ENCODE results near the gene MEMO1. TPM values are rescaled to one million over a fixed set of nuclear protein-coding genes. Genes with fewer than 3 reads are reported as not detected.
"Not testable (repeated sequence)": the region's sequence is repeated elsewhere in the genome, so short reads cannot be mapped to it uniquely, and the experiment has no call there.

MEMO1 gene
- total RNA-seq = 35.0 and 45.9 TPM in 2 replicates

DNA sequence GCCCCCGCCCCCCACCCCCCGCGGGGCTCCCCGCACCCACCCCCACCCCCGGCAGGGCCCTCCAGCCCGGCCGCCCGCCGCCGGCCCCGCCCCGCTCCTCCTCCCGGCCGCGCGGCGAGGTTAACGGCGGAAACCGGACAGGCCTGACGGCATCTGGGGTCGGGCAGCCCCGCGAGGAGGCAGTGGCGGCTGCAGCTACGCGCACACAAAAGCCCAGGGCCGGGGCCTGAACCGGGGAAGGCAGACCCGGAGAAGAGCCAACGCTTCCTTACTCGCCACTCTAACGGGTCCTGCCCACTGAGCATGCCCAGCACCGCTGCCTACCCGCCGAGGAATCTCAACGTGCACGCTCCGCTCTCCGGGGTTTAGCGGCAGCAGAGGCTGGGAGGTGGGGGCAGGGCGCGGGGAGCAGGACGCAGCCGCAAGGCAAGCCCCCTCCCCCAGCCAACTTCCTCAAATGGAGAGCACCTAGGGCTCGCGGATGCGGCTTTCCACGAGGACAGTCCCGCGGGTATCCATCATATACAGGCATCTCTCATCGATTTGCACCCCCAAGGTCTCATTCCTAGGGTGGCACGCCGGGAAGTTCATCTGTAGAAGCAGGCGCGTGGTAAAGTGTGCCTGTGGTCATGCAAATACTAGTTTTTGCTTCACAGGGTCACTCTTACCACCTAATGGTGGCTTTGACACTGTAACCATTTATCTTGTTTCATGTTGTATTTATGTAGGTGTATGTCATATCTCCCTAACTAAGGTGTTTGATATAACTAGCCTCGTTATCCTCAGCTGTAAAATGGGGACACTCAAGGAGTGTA lies at the start of gene MEMO1:
TSS of gene MEMO1 (minus strand) at position 339 of the 815 bp plus-strand sequence. CDS start 761 bp downstream, outside the sequence.
- H3K27me3 ChIP-seq (ENCODE audit: control insufficient read depth, insufficient read depth, low read length) = no peaks in the 10 kb centered on the region
- H3K36me3 ChIP-seq (ENCODE audit: control insufficient read depth, insufficient read depth, low read length) = no peaks in the 10 kb centered on the region
- peak within 1 kb of the TSS; percentile 64 for H3K4me3 ChIP-seq (ENCODE audit: low read depth, low read length)
- DNase-seq (ENCODE audit: low read depth) = peak; percentile 64
- TF ChIP-seq, protein P1, sequence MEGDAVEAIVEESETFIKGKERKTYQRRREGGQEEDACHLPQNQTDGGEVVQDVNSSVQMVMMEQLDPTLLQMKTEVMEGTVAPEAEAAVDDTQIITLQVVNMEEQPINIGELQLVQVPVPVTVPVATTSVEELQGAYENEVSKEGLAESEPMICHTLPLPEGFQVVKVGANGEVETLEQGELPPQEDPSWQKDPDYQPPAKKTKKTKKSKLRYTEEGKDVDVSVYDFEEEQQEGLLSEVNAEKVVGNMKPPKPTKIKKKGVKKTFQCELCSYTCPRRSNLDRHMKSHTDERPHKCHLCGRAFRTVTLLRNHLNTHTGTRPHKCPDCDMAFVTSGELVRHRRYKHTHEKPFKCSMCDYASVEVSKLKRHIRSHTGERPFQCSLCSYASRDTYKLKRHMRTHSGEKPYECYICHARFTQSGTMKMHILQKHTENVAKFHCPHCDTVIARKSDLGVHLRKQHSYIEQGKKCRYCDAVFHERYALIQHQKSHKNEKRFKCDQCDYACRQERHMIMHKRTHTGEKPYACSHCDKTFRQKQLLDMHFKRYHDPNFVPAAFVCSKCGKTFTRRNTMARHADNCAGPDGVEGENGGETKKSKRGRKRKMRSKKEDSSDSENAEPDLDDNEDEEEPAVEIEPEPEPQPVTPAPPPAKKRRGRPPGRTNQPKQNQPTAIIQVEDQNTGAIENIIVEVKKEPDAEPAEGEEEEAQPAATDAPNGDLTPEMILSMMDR (IDR thresholded peaks at IDR 0.05; ENCODE audit: insufficient read depth, low read length, poor library complexity, severe bottlenecking) = no peak

DNA sequence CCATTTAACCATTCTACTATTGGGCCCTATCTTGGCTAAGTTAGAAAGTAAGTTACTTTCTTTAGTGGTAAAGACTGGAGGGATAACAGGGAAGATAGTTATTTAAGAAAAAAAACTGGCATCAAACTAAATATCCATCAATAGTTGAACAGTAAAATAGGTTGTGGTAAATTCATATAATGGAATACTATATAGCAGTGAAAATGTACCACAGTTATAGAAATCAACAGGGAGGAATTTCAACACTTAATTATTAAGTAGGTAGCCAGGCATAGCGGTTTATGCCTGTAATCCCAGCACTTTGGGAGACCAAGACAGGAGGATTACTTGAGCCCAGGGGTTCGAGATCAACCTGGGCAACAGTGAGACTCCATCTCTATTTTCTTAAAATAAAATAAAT lies 49.5 kb upstream of the MEMO1 start:
- TF ChIP-seq, protein P1 (IDR thresholded peaks at IDR 0.05; ENCODE audit: insufficient read depth, low read length, poor library complexity, severe bottlenecking) = no peak
- DNase-seq (ENCODE audit: low read depth) = no peak
- Histone ChIP-seq H3K27me3 (ENCODE audit: control insufficient read depth, insufficient read depth, low read length) (no peaks in the 10 kb centered on the region), H3K36me3 (ENCODE audit: control insufficient read depth, insufficient read depth, low read length) (no peaks in the 10 kb centered on the region), H3K4me3 (ENCODE audit: low read depth, low read length) (no peak overlapping the region)

DNA sequence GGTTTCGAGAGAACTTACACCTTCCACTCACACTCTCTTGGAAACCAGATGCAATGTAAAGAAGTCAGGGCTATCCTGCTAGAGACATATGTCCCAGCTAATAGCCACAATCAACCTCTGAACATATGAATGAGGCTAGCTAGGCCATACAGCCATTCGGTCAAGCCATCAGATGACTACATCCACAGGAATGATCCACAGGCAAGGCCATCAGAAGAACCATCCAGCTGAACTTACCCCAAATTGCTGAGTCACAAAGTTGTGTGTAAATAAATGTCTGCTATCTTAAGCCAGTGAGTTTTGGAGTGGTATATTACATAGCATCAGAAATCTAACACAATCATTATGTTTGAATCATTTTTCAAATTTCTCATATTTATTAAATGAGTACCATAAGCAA lies 47.3 kb upstream of the MEMO1 start:
- no peak for DNase-seq (ENCODE audit: low read depth)
- Histone ChIP-seq H3K4me3 (ENCODE audit: low read depth, low read length) (no peak overlapping the region), H3K27me3 (ENCODE audit: control insufficient read depth, insufficient read depth, low read length) (no peaks in the 10 kb centered on the region), H3K36me3 (ENCODE audit: control insufficient read depth, insufficient read depth, low read length) (no peaks in the 10 kb centered on the region)
- TF ChIP-seq, protein P1 (IDR thresholded peaks at IDR 0.05; ENCODE audit: insufficient read depth, low read length, poor library complexity, severe bottlenecking) = no peak

DNA sequence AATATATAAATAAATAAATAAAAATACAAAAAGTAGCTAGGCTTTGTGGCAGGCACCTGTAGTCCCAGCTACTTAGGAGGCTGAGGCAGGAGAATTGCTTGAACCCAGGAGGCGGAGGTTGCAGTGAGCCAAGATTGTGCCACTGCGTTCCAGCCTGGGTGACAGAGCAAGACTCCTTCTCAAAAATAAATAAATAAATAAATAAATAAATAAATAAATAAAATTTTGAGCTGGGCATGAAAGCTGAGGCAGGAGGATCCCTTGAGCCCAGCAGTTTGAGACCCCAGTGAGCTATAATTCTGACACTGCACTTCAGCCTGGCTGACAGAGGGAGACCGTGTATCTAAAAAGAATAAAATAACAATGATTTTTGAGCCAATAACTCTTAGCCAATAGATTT lies 43.8 kb upstream of the MEMO1 start:
- H3K36me3 ChIP-seq (ENCODE audit: control insufficient read depth, insufficient read depth, low read length); DNase-seq (ENCODE audit: low read depth); H3K27me3 ChIP-seq (ENCODE audit: control insufficient read depth, insufficient read depth, low read length); H3K4me3 ChIP-seq (ENCODE audit: low read depth, low read length): not testable (repeated sequence)

DNA sequence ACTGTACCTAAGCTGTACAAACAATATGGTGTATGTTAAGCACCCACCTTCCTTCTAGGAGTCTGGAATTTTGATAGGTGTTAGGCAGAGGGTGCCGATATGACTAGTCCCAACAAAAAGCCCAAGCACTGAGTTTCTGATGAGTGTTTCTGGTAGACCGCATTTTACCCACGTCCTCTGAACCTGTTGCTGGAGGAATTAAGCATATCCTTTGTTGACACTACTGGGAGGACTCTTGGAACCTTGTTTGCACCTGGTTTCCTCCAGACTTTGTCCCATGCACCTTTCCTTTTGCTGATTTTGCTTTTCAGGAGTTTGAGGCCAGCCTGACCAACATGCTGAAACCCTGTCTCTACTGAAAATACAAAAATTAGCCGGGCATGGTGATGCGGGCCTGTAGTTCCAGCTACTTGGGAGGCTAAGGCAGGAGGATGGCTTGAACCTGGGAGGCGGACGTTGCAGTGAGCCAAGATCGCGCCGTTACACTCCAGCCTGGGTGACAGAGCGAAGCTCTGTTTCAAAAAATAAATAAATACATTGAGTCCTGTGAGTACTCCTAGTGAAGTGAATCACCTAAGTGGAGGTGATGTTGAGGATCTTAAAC lies 41.1 kb upstream of the MEMO1 start:
- TF ChIP-seq, protein P1 (IDR thresholded peaks at IDR 0.05; ENCODE audit: insufficient read depth, low read length, poor library complexity, severe bottlenecking) = no peak
- Histone ChIP-seq H3K4me3 (ENCODE audit: low read depth, low read length) (no peak overlapping the region), H3K27me3 (ENCODE audit: control insufficient read depth, insufficient read depth, low read length) (no peaks in the 10 kb centered on the region), H3K36me3 (ENCODE audit: control insufficient read depth, insufficient read depth, low read length) (no peaks in the 10 kb centered on the region)
- DNase-seq (ENCODE audit: low read depth) = no peak

DNA sequence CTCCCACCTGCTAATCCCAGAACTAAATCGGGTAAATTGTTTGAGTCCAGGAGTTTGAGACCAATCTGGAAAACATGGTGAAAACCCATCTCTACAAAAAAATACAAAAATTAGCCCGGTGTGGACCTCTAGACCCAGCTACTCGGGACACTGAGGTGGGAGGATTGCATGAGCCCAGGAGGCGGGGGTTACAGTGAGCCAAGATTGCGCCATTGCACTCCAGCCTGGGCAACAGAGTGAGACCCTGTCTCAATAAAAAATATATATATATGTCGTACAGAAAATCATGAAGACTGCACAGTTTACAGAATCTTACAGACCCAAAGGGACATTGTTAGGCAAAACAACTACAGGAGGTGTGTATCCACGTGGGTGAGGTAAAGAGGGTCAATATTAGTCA lies 32.8 kb upstream of the MEMO1 start:
- TF ChIP-seq, protein P1 (IDR thresholded peaks at IDR 0.05; ENCODE audit: insufficient read depth, low read length, poor library complexity, severe bottlenecking) = no peak
- no peak for DNase-seq (ENCODE audit: low read depth)
- Histone ChIP-seq H3K27me3 (ENCODE audit: control insufficient read depth, insufficient read depth, low read length) (no peaks in the 10 kb centered on the region), H3K36me3 (ENCODE audit: control insufficient read depth, insufficient read depth, low read length) (no peaks in the 10 kb centered on the region), H3K4me3 (ENCODE audit: low read depth, low read length) (no peak overlapping the region)

Measured in kidney epithelial cell (primary cell).